GM03348 (cell line): ENCODE measurements around the gene E2F6.

Source experiments
- DNase-seq: peaks from one replicate; pipeline ENCODE4 v3.0.0; 2012; ENCODE audit warnings: low spot score

The E2F6 gene, protein sequence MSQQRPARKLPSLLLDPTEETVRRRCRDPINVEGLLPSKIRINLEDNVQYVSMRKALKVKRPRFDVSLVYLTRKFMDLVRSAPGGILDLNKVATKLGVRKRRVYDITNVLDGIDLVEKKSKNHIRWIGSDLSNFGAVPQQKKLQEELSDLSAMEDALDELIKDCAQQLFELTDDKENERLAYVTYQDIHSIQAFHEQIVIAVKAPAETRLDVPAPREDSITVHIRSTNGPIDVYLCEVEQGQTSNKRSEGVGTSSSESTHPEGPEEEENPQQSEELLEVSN

DNA sequence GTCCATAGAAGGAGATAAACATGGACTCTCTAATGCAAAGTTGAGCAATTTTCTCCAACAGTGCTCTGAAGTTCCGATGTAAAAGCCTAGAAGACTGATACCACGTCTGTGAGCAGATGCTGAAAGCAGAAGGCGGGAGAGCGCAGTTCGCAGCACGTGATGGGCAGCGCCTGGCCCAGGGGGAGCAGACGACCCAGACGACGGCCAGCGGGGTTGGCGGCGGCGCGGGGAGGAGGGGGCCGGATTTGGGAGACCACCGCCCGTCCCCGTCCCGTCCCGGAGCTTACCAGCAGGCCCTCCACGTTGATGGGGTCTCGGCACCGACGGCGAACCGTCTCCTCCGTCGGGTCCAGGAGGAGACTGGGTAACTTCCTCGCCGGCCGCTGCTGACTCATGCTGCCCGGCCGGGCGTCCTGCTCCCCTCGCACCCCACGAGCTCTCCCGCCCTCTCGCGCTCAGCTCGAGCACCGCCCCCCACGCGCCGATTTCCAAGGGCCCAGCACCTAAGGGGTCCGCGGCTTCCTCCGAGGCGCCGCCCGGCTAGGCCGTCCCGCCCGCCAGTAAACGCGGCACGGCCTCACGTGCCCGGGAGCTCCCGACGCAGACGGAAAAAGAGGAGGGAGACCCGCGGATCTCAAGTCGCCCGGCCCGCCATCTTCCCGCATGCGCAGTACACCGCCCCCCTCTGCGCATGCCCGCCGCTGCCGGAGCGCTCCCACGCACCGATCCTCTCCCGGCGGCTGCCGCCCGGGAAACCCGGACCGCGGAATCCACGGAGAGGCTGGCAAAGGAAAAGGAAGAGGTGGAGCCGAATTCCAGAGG, at the start of gene E2F6:
TSS of gene E2F6 (minus strand) at position 677 of the 822 bp plus-strand sequence. CDS start at position 395, 282 bp downstream.
- peak; percentile 99 for DNase-seq

GRCh38 chr2:11515490-11515981, 49.6 kb upstream of the E2F6 start:
- DNase-seq: no peak

GRCh38 chr2:11514904-11515303, 48.9 kb upstream of the E2F6 start:
- no peak for DNase-seq

DNA sequence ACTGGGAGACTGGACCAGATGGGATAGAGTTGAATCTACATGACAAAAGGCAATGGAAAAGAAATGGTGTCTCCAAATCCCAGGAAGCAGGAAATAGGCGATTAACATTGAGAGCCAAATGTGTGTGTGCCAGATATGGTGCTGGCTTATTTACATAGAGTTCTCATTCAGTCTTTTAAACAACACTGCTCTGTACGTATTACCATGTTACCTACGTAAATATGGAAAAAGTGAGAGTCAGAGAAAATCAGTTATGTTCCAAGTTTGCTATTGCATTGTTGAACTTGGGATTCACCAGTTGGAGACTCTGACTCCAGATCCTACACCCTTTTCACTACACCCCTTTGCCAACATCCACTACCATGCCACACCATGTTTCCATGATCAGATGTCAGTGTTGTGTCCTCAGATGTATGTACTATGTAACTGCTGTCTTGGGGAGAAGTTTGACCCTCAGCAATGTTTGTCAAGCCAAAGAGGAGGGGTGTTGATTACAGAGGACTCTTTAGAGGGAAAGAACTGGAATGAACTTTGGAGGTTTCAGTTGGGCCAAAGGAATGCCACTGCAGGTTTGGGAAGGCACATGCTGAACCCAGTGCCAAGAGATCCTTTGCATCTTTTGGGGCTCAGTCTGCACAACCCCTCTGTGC, 48.2 kb upstream of the E2F6 start:
- no peak for DNase-seq

- DNase-seq: no peak
Observed at GRCh38 chr2:11513319-11513718, 47.4 kb upstream of the E2F6 start.

GRCh38 chr2:11512431-11512830, 46.5 kb upstream of the E2F6 start:
- DNase-seq: no peak

GRCh38 chr2:11509657-11510360, 43.8 kb upstream of the E2F6 start:
- DNase-seq: no peak

DNA sequence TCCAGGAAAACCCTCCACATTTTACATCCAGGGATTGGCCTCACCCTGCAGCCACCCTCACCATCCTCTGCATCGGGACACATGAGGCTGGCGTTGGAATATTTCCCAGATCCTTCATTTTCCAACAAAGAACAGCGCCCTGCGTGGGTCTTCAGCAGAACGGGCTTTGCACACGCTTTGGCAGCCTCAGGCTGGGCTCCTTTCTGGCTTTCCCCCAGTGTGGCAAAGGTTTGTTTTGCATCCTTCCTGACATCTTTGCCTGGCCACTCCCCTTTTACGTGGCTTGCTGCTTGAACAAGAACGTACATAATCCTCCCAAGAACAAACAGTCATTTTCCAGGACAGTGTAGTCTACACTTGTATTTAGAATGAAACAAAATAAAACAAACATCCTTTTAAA, 42.3 kb upstream of the E2F6 start:
- DNase-seq: no peak

DNA sequence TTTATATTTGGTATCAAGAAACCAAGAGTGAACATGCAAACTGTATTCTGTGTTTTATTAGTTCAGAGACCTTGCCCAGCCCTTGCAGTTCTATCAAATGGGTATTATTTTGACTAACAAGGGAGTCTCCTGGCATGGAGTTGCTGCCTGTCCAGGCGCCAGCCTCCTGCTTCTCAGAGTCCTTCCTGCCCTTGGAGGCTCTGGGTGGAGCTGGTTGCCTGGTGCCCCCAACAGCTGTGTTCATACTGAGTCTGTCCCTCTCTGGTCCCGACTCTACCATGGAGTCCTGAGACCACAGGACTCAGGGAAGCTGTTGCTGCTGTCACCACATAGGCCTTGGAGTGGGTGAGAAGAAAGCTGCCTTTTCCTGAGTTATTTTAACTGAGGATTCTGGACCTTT, 41.6 kb upstream of the E2F6 start:
- DNase-seq: no peak

- DNase-seq: no peak
Observed at GRCh38 chr2:11506611-11506969, 40.6 kb upstream of the E2F6 start.

GRCh38 chr2:11505652-11506610, 40.0 kb upstream of the E2F6 start:
- DNase-seq: no peak

GRCh38 chr2:11503354-11503927, 37.5 kb upstream of the E2F6 start:
- DNase-seq: no peak

GRCh38 chr2:11502740-11503292, 36.9 kb upstream of the E2F6 start:
- no peak for DNase-seq

GRCh38 chr2:11500702-11501303, 34.8 kb upstream of the E2F6 start:
- DNase-seq: no peak

- DNase-seq: no peak
Observed at GRCh38 chr2:11499081-11499743, 33.3 kb upstream of the E2F6 start.

GRCh38 chr2:11498543-11499034, 32.6 kb upstream of the E2F6 start:
- DNase-seq: peak; percentile 10

GRCh38 chr2:11495844-11496681, 30.1 kb upstream of the E2F6 start:
- no peak for DNase-seq

GRCh38 chr2:11494310-11494709, 28.3 kb upstream of the E2F6 start:
- DNase-seq: no peak
